ENCODE measurements around the gene BEND3. TPM values are rescaled to one million over a fixed set of nuclear protein-coding genes. Genes with fewer than 3 reads are reported as not detected.

The BEND3 gene
- total and polyA plus RNA-seq, 9 of the 15 experiments (the other 6 are each of a cell fraction or from before 2014, with no cell fraction given): 0.64 to 8.4 (median 3.3) TPM

DNA sequence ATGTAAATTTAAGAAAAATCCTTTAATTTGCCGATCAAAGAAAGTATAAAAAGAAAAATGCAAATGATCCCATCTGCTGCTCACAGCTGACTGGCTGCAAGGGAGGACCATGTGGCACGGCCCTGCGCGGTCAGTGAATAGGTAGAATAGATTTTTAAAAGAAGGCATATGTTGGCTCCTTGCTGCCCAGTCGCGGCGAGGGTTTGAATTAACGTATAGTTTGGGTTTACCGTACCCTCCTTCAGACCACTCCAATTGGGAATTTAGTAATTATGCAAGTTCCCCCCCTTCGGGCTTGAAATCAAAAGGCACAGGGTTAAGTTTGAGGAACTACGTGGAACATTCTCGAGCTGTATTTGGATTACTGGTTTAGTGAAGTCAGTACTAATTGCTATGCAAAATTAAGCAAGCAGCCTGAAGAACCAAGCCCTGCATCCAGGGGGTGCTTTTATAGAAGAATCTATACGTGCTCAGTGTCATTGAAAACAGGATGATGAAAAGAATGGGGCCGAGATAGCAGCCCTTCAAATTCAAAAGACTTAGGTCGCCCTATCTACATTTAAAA lies 1.1 kb upstream of the BEND3 start (continued):
- TF ChIP-seq, protein P1, sequence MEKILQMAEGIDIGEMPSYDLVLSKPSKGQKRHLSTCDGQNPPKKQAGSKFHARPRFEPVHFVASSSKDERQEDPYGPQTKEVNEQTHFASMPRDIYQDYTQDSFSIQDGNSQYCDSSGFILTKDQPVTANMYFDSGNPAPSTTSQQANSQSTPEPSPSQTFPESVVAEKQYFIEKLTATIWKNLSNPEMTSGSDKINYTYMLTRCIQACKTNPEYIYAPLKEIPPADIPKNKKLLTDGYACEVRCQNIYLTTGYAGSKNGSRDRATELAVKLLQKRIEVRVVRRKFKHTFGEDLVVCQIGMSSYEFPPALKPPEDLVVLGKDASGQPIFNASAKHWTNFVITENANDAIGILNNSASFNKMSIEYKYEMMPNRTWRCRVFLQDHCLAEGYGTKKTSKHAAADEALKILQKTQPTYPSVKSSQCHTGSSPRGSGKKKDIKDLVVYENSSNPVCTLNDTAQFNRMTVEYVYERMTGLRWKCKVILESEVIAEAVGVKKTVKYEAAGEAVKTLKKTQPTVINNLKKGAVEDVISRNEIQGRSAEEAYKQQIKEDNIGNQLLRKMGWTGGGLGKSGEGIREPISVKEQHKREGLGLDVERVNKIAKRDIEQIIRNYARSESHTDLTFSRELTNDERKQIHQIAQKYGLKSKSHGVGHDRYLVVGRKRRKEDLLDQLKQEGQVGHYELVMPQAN (IDR thresholded peaks at IDR 0.05; ENCODE audit: borderline replicate concordance): 0 out of 2 replicates have a peak, but pooled peaks have one; percentile 22
- TF ChIP-seq DACH1 (IDR thresholded peaks at IDR 0.05; ENCODE audit: partially characterized antibody) (peak; percentile 47), ZNF830 (CRISPR knock-in tag; IDR thresholded peaks at IDR 0.05) (no peak), HOXB6 (CRISPR knock-in tag; IDR thresholded peaks at IDR 0.05; ENCODE audit: borderline replicate concordance) (no peak), TFAP4 (CRISPR knock-in tag; IDR thresholded peaks at IDR 0.05; ENCODE audit: borderline replicate concordance) (peak; percentile 72)
- TF ChIP-seq, protein P2, sequence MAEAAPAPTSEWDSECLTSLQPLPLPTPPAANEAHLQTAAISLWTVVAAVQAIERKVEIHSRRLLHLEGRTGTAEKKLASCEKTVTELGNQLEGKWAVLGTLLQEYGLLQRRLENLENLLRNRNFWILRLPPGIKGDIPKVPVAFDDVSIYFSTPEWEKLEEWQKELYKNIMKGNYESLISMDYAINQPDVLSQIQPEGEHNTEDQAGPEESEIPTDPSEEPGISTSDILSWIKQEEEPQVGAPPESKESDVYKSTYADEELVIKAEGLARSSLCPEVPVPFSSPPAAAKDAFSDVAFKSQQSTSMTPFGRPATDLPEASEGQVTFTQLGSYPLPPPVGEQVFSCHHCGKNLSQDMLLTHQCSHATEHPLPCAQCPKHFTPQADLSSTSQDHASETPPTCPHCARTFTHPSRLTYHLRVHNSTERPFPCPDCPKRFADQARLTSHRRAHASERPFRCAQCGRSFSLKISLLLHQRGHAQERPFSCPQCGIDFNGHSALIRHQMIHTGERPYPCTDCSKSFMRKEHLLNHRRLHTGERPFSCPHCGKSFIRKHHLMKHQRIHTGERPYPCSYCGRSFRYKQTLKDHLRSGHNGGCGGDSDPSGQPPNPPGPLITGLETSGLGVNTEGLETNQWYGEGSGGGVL (CRISPR knock-in tag; IDR thresholded peaks at IDR 0.05): no peak
- TF ChIP-seq, protein P3, sequence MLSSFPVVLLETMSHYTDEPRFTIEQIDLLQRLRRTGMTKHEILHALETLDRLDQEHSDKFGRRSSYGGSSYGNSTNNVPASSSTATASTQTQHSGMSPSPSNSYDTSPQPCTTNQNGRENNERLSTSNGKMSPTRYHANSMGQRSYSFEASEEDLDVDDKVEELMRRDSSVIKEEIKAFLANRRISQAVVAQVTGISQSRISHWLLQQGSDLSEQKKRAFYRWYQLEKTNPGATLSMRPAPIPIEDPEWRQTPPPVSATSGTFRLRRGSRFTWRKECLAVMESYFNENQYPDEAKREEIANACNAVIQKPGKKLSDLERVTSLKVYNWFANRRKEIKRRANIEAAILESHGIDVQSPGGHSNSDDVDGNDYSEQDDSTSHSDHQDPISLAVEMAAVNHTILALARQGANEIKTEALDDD (IDR thresholded peaks at IDR 0.05): peak; percentile 50; the same call in 1 of the 2 replicates
- TF ChIP-seq, protein P4, sequence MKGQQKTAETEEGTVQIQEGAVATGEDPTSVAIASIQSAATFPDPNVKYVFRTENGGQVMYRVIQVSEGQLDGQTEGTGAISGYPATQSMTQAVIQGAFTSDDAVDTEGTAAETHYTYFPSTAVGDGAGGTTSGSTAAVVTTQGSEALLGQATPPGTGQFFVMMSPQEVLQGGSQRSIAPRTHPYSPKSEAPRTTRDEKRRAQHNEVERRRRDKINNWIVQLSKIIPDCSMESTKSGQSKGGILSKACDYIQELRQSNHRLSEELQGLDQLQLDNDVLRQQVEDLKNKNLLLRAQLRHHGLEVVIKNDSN (CRISPR knock-in tag; IDR thresholded peaks at IDR 0.05): peak; percentile 30; the same call in 1 of the 2 replicates
